GM21526 (cell line): Measurements from ENCODE around the gene RASGEF1C.

Source experiments
- ATAC-seq: cut with Tn5 transposase; IDR thresholded peaks from one replicate; pipeline ENCODE4 v1.9.1; 2021; ENCODE audit warnings: moderate library complexity; ENCODE audit not compliant: unreplicated experiment, low FRiP score

Gene RASGEF1C

DNA sequence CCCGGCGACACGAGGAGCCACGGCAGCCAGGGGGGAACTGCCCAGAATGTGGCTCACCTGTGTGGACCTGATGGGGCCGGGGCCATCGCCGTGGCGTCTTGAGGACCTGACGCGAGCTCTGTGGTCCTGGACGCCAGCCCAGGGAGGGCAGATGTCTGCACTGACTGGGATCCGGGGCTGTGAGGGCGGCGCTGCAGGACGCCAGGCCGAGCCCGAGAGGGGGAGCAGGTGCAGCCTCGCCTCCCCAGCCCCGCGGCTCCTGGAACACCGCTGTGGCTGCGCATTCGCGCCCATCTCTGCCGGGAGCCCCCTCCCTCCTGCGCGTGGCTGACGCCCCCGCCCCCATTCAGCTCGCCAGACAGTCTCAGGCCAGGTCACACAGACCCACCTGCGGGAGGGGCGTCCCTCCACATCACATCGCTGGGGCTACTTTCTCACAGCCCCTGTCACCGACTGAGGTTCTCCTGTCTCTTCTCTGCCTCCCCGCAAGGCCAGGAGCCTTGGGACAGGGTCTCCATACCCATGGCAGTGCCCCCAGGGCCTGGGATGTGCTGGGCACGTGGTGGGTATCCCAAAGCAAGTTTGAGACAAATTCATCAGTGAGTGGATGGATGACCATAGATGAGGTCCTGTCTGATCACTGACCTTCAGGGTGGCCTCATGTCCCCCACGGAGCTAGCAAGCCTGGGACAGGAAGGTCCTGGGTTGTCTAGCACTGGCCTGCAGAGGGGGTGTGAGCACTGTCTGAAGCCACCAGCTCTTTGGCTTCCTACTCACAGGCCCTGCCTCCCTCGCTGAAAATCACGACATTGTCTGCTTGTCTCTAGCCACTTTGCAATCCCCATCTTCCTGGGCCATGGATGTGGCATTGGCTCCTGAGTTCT lies 47.3 kb downstream of the RASGEF1C start:
- ATAC-seq, result no peak

DNA sequence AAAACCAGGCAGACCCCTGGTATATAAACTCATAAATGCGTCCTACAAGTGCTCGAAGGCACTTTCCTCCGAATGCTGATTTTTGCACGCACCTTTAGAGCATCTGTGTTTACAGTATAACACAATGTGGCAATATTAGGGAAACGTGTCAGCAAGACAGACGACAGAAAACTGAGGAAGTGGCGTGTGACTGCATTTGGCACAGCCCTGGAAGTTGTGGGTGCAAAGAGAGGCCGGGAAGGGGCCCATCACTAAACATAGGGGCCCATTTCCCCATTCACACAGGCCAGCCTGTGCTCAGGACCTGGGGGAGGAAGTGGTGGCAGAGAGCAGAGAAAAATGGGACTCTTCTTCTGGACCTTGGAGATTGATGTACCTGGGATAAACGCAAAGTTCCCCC lies 48.2 kb downstream of the RASGEF1C start:
- ATAC-seq, result no peak

DNA sequence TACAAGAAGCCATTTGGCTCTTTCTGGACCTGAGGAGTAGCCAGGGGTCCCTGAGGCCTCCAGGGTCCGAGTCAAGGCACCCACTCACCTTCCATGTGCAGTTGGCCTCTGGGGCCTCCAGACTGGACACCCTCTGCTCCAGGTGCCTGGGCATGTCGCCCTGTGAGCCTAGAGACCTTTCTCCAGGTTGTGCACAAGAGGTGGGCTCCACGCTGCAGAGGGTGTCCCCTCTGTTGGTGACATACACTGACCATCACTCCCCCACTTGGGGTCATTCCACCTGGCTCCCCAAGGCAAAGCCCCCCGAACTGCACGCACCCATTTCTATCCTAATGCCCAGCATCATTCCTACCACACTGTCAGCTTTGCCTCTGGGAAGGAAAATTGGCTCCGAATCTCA lies 48.8 kb downstream of the RASGEF1C start:
- no peak for ATAC-seq

DNA sequence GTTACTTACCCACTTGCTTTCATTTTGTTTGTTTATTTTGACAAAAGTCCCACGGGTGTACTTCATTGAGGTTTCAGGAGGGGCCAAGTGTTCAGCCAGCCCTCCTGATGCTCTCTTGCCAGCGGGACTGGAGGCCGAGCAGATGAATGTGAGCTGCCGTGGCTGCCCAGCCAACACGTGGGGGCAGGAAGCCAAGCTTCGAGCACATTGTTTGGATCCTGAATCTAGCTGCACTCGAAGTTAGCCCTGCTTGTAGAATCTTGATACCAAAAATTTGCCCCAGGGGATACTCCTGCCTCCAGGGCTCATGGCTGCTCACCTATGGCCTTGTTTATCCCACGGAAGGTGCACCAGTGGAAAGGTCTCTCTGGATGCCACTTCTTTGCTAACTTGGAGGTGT lies 49.3 kb downstream of the RASGEF1C start:
- ATAC-seq, result no peak

DNA sequence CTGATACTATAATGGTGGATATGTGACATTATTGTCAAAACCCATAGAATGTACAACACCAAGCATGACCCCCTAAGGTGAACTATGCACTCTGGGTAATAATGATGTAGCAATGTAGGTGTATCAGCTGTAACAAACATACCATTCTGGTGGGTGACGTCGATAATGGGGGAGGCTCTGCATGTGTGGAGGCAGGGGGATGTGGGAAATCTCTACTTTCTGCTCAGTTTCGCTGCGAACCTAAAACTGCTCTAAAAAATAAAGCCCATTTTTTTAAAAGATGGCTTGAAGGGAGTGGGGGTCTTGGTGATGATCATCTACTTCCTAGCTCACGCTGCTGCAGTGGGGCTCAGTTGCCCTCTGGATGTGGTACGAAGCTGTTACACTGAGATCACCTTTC lies 51.1 kb downstream of the RASGEF1C start:
- ATAC-seq, result no peak

DNA sequence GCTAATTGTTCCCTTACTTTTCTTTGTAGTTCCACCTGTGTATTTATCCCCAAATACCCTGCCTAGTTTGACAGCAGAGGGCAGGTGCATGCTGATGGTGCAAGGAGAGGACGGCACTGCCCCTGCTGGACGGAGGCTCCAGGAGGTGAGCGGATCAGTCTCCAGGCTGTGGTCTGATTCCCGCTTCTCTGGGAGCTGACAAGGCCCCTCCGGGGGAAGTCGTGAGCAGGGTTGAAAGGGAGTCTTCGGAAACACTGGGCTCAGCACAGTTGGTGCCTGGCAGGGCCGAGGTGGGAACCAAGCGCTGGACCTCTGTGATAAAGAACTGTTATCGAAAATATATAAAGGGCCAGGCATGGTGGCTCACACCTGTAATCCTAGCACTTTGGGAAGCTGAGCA lies 52.9 kb downstream of the RASGEF1C start:
- no peak for ATAC-seq

DNA sequence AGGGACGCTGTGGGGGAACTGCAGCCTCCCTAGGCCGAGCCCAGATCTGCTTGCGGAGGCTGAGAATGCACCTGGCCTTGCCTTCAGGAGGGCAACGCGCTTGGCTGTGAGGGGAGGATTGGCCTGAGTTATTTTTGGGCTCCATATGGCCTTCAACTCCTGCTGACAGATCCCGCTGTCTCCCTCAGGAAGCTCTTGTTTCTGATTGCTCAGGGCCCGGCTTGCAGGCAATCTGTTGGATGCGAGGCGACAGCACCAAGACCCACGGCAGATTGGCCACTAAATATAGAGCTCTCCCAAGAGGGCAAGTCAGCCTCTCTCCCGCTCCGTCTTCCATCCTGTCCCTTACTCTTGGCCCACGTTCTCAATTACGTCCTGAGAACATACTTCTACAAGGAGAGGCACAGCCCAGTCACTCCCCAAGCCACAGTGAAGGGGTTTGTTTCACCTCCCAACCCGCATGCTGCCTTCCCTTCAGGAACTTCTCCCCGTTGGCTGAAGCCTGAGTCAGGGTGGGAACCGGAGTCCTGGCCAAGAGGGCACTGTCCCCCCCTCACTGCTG lies 53.6 kb downstream of the RASGEF1C start:
- no peak for ATAC-seq

DNA sequence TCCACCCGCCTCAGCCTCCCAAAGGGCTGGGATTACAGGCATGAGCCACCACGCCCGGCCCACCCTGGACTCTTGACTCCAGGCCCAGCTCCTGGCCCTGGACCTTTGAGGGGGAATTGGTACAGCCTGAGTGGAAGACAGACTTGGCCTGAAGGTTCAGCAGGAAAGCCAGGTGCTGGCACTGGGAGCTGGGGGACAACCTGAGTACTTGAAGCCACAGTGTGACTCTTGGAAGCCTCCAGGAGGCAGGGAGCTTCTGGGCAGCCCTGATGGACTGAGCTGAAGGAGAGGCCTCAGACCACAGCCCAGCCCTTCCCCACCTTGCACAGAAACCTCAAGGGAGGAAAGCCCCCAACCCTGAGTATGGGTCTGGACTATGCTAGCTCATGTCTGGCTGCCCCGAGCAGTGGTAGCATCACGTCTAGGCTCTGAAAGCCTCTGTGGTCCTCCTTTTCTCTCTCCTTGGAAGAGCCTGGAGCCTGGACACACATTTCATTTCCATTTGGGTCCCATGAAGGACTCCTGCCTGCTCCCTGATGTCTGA lies 54.1 kb downstream of the RASGEF1C start:
- no peak for ATAC-seq

DNA sequence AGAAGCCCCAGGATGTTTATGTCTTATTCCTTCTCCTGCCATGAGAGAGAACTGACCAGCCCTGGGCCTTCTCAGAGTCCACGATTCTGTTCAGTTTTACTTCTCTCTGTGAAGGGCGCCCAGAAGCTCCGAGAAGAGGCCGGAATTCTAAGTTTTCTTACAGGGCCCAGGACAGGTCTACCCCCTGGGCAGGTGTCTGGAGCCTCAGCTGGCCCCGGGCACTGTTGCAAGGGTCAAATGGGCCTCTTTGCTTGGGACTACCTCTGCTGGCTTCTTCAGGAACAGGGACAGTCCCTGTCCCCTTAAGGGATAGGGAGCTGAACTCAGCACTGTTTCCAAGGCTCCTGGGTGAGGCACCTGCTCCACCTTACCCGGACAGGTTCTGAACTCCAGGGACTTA lies 55.0 kb downstream of the RASGEF1C start:
- ATAC-seq, result no peak

DNA sequence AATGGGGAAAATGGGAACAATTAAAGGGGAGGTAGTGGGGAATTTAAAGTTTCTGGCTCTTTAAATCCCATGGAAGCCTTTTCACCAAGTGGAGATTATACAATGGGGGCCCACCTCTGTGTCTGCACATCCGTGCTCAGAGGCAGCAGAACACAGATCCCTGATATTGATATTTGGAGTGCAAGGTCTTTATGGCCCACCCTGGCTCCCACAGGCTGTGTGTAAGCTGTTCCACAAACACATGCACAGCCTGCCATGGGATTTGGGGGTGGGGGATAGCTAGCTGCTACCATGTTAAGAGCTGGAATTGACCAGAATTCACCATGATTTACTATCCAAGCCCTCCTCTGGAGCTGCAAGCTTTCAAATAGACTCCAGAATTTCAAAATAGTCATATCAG lies 55.9 kb downstream of the RASGEF1C start:
- no peak for ATAC-seq

DNA sequence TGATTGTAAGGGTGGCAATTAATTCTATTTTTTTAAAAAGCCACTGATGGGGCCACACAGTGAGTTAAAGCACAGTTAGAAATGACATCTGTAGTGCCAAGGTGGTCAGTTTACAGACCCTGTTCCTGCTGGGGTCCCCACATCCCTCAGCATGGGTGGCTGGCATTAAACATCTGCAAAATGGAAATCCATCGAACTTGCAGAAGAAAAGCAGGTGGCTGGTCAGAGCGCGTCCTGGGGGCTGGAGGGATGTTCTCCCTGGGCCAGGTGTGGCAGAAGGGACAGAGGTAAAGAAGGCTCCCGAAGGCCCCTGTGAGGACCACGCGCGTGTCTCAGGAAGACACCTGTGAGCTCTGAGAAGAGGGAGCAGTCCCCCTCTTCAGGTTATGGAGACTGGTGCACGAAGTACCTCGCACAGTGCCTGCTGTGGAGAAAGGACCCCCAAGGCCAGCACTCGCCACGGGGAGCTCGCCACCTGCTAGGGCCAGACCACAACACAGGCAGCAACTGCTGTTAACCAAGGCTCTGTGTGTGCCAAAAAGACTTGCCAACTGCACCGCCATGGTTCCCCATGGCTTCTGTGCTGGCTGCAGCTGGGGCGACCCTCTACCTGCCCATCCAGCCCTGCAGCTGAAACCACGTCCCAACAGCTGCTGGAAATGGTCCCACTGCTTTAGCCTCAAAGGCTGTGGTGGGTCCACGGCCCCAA lies 65.2 kb downstream of the RASGEF1C start:
- no peak for ATAC-seq

DNA sequence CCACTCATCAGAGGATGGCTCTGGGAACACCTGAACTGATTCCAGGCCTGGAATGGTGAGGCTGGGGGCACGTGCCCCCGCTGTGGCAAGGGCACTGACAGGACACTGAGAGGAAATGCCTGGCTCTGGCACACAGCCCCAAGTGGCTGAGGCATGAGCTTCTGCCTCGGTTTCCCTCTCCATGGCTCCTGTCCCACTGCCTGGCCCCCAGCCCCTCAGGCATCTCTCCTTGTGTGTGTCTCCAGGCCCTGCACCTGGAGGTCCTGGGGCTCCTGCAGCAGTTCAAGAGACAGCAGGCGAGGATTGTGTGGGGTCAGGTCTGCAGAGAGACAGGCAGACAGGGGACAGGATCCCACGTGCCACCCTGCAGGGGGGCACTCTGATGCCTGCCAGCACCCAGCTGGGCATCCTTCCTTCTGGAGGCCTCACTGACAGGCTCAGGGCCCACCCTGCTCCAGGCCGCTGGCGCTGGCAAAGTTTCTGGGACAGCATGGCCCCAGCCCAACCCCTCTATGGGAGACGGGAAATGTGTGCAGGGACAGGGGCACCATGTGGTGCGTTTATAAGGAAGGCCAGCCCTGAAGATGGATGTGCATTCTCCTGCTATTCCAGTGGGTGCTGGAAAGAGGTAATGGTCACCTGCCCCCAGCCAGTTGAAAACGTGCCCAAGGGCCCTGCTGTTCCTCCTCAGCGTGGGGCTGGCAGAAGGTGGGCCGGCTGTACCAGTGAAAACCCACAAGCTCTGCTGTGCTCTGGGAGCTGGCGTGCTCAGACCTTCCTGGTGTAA lies 66.0 kb downstream of the RASGEF1C start:
- no peak for ATAC-seq

DNA sequence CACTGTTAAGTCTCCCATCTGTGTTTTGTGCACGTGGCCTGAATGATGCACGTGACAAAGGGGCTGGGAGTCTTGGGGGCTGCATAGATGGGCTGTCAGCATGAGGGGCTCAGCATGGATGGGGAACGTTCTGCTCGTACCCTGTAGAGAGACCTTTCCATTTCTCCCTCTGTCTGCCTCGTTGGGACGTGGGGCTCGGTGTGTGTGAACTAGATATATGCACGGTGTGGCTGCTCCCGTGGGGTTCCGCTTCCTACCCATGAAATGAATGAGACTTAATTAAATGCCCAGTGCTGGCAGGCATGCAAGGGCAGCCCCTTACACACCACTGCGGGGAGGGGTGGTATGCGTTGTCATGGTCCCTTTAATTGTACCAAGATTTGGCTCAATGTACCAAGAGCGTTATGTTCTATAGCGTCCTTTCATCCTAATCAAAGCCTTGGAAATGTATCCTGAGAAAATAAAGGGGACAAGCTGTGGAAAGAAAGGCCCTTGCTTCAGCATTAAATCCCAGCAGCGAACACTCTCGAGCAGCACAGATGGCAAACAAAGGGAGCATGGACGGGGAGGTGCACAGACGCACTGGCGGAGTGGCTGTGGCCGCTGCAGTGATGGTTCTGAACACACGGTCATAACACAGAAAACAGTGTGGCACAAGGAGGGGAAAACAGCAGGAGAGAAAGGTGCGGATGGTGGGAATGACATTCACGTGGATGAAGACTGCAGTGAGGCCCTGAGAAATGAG lies 66.8 kb downstream of the RASGEF1C start:
- ATAC-seq, result no peak

DNA sequence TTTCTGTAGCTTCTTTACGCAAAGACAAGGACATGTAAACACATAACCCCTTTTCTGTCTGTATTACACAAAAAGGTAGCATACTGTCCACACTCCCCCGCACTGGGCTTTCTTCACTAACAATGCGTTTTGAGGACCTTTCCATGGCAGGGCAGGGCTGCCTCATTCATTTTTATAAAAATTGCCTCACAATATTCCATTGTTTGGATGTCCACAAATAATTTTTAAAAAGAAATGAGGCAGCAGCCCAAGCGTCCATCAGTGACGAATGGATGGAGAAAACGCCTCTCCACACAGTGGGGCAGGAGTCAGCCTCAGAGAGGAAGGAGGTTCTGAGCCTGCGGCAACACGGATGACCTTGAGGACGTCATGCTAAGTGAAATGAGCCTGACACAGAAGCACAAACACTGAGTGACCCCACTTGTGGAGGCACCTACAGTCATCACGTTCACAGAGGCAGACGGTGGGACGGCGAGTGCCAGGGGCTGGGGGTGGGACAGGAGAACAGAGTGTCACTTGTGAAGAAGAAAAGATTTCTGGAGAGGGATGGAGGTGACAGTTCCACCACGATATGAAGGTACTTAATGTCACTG lies 67.8 kb downstream of the RASGEF1C start:
- ATAC-seq, result no peak

DNA sequence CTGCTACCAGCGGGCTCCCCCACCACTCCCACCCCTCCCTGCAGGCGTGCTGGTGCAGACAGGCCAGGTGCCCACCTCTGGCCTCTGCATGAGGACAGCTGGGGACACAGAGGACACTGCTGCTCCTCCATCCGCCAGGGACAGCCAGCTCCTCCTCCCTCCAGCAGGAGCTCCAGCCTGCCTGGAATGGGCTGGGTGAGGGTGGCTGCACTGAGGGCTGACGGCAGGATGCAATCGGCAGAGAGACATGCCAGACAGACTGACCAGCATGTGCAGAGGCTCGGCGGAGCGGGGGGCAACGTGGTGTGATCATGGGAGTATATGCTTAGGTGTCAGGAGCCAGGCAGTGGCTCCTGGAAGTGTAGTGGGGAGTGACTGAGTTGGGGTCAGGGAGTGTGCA lies 68.4 kb downstream of the RASGEF1C start:
- ATAC-seq, result no peak

DNA sequence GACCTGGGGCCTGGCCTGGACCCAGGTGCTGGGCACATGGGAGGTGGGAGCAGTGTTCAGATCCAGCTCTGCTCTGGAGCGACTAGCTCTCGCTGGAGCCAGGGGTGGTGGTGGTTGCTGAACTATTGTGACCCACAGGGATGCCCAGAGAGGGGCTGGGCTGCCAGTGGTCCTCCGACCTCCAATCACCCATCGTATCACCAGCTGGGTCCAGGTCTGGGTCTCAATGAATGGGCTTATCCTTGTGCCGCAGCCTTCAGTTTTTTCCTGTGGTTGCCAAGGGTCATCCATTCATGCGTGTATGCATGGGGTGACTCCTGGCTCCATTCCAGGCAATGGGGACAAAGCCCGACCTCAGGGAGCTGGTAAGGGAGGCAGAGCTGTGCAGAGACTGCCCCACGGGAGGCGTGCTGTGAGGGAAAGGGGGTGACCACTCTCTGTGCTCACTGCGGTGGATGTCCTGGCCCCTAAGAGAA lies 68.9 kb downstream of the RASGEF1C start:
- no peak for ATAC-seq

DNA sequence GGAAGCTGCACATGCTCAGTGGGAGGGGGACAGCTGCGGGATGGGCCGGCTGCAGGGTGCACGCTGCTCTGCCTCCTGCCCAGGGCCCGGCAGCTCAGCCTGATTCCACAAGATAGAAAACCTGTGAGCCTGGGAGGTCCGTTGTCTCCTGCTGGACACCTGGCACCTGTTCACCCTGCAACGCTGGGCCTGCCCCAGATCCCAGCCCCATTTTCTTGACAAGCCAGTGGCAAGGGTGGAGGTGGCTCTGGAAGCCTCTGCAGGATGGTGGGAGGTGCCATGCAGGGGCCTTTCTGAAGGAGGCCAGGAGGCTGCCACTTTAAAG lies 69.3 kb downstream of the RASGEF1C start:
- ATAC-seq, result no peak

DNA sequence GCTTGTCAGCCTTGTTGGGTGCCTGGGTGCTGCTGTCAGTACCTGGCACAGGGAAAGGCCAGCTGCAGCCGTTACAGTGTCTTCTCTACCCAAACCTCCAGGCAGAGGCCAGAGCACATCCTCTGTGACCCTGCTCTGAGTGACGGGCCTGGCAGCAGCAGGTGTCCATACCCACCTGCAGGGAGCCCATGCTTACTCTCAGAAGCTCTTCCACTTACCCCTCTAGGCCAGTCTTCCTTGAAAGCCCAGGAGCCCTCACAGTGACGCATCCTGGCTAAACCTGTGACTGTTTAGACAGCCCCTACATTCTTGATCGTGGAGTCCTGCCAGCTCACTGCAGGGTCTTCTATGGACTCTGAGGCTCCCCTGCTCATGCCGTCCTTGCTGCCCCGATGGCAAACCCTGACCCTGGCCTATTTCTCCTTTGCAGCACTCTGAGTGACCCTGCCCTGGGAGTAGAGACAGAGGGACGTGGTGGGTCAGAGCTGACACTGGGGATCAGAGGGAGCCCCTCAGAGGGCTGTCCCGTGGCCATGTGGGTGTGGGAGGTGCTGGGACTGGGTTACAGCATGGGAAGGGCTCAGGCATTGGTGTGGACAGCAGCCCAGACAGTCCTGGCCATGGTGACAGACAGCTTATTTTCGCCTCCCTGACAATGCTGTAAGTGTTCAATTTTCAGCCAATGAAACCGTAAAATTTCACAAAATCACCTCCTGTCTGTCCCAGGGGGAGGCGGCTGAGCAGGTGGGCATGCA lies 69.9 kb downstream of the RASGEF1C start:
- no peak for ATAC-seq
